ENCODE results near the gene CDC20. TPM values are rescaled to one million over a fixed set of nuclear protein-coding genes. Genes with fewer than 3 reads are reported as not detected.

The CDC20 gene
- polyA plus RNA-seq, 4 donors, result 3.8 to 62.2 (median 14.0) TPM

GRCh38 chr1:43404353-43404752 is 45.6 kb downstream of the CDC20 start:
- peaks cover 14 to 44% (median 16%) of the 10 kb centered on the region in 3 donors for H3K36me3 ChIP-seq (ENCODE audit: control insufficient read depth in 3 of 3, insufficient read depth in 2 of 3, low read depth in 1 of 3, low read length in 3 of 3)
- H3K27ac ChIP-seq (ENCODE audit: low read depth in 1 of 3, low read length in 2 of 3), result no peak overlapping the region
- H3K27me3 ChIP-seq (ENCODE audit: control insufficient read depth in 3 of 3, insufficient read depth in 3 of 3, low read length in 3 of 3), result no peaks in the 10 kb centered on the region
- FAIRE-seq (no peak), DNase-seq (no peak)
- no peak overlapping the region for H3K4me3 ChIP-seq (ENCODE audit: low read depth in 1 of 3, low read length in 3 of 3)
- peaks cover 3 to 20% (median 5%) of the 10 kb centered on the region in 3 donors for H3K4me1 ChIP-seq (ENCODE audit: control insufficient read depth in 3 of 3, insufficient read depth in 2 of 3, low read depth in 1 of 3, low read length in 2 of 3)
- H3K9me3 ChIP-seq (ENCODE audit: control insufficient read depth in 2 of 2, insufficient read depth in 1 of 2, low read depth in 1 of 2, low read length in 1 of 2), result no peaks in the 10 kb centered on the region
- 96 to 99% (median 97%) methylated on average over 6 of the region's 6 CpGs for WGBS, 3 donors

DNA sequence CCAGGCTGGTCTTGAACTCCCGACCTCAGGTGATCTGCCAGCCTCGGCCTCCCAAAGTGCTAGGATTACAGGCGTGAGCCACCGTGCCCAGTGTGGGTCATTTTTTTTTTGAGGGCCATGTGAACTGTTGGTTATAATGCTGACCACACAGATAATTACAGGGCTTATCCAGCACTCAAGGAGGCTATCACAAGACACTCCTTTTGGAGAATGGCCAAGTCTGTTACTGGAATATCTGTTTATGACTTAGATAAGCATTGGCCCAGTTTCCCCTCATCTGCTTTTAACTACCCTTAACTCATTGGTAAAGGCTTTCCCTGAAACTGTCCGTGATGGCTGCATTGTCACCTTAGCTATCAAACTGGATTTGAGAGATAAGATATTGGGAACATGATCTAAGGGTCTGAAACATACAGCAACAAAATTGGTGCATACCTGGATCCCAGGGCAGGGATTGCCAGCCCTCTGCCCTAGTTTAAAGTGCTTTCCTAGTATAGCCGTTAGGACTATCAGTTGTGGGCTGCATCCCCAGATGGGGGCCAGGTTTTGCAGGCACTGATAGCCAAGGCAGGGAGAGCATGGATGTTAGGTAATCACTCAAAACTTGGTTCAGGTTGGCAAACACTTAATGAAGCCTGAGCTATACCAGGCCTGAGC is 46.6 kb downstream of the CDC20 start:
- 30 to 61% (median 55%) methylated on average over 6 of the region's 6 CpGs for WGBS, 3 donors
- Histone ChIP-seq H3K27me3 (ENCODE audit: control insufficient read depth in 3 of 3, insufficient read depth in 3 of 3, low read length in 3 of 3) (no peaks in the 10 kb centered on the region), H3K4me3 (ENCODE audit: low read depth in 1 of 3, low read length in 3 of 3) (no peak overlapping the region), H3K27ac (ENCODE audit: low read depth in 1 of 3, low read length in 2 of 3) (peak overlapping the region in 1 of 3 donors; percentile 19), H3K9me3 (ENCODE audit: control insufficient read depth in 2 of 2, insufficient read depth in 1 of 2, low read depth in 1 of 2, low read length in 1 of 2) (no peaks in the 10 kb centered on the region), H3K4me1 (ENCODE audit: control insufficient read depth in 3 of 3, insufficient read depth in 2 of 3, low read depth in 1 of 3, low read length in 2 of 3) (peaks cover 3 to 20% (median 5%) of the 10 kb centered on the region in 3 donors), H3K36me3 (ENCODE audit: control insufficient read depth in 3 of 3, insufficient read depth in 2 of 3, low read depth in 1 of 3, low read length in 3 of 3) (peaks cover 14 to 44% (median 16%) of the 10 kb centered on the region in 3 donors)
- DNase-seq (peak; percentile 84 to 85), FAIRE-seq (no peak)

- H3K36me3 ChIP-seq (ENCODE audit: control insufficient read depth in 3 of 3, insufficient read depth in 2 of 3, low read depth in 1 of 3, low read length in 3 of 3), result peaks cover 14 to 44% (median 16%) of the 10 kb centered on the region in 3 donors
- no peak overlapping the region for H3K4me3 ChIP-seq (ENCODE audit: low read depth in 1 of 3, low read length in 3 of 3)
- no peaks in the 10 kb centered on the region for H3K9me3 ChIP-seq (ENCODE audit: control insufficient read depth in 2 of 2, insufficient read depth in 1 of 2, low read depth in 1 of 2, low read length in 1 of 2)
- H3K27ac ChIP-seq (ENCODE audit: low read depth in 1 of 3, low read length in 2 of 3), result peak overlapping the region in 1 of 3 donors; percentile 19
- H3K27me3 ChIP-seq (ENCODE audit: control insufficient read depth in 3 of 3, insufficient read depth in 3 of 3, low read length in 3 of 3), result no peaks in the 10 kb centered on the region
- FAIRE-seq (no peak), DNase-seq (peak in 1 of 2 donors; percentile 12)
- peaks cover 3 to 20% (median 5%) of the 10 kb centered on the region in 3 donors for H3K4me1 ChIP-seq (ENCODE audit: control insufficient read depth in 3 of 3, insufficient read depth in 2 of 3, low read depth in 1 of 3, low read length in 2 of 3)
- 31 to 68% (median 50%) methylated on average over 2 of the region's 2 CpGs for WGBS, 3 donors
These were observed 47.1 kb downstream of the CDC20 start for GRCh38 chr1:43405876-43406234.

DNA sequence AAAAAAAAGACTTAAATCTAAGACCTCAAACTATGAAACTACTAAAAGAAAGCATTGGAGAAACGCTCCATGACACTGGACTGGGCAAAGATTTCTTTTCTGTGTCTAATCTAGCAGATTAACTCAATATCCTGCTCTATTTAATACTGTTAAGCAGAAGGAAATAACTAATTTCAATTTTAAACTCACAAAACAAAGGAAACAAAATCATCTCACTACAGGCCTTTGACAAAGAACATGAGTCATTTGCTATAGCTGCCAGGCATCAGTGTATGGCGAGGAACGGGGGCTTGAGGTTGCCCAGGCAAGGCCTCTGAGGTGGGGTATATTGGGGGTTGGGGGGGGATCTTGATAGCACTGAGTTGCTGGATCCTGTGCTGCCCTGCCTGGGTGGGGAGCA is 51.8 kb downstream of the CDC20 start:
- Histone ChIP-seq H3K27me3 (ENCODE audit: control insufficient read depth in 3 of 3, insufficient read depth in 3 of 3, low read length in 3 of 3) (no peaks in the 10 kb centered on the region), H3K9me3 (ENCODE audit: control insufficient read depth in 2 of 2, insufficient read depth in 1 of 2, low read depth in 1 of 2, low read length in 1 of 2) (no peaks in the 10 kb centered on the region), H3K27ac (ENCODE audit: low read depth in 1 of 3, low read length in 2 of 3) (no peak overlapping the region), H3K36me3 (ENCODE audit: control insufficient read depth in 3 of 3, insufficient read depth in 2 of 3, low read depth in 1 of 3, low read length in 3 of 3) (peaks cover 6 to 38% (median 8%) of the 10 kb centered on the region in 3 donors), H3K4me1 (ENCODE audit: control insufficient read depth in 3 of 3, insufficient read depth in 2 of 3, low read depth in 1 of 3, low read length in 2 of 3) (peaks cover 0 to 14% (median under 1%) of the 10 kb centered on the region in 3 donors), H3K4me3 (ENCODE audit: low read depth in 1 of 3, low read length in 3 of 3) (no peak overlapping the region)
- 84 to 94% (median 92%) methylated on average over 3 of the region's 3 CpGs for WGBS, 3 donors
- FAIRE-seq (no peak), DNase-seq (no peak)

Other genes with a start within 250 kb of the CDC20 start
- 10 to 100 TPM; 31.3 to 78.6 (median 44.5) TPM for gene EBNA1BP2, start 186.7 kb upstream of the CDC20 start, polyA plus RNA-seq
- gene CFAP57, start 186.7 kb upstream of the CDC20 start, polyA plus RNA-seq, result under 1 TPM in 2 of 4 donors, not detected in 2; 0.03 to 0.31 TPM
- gene TMEM125, start 89.0 kb upstream of the CDC20 start, polyA plus RNA-seq, result 10 to 100 TPM; 38.3 to 94.3 (median 68.5) TPM
- gene C1orf210, start 73.4 kb upstream of the CDC20 start, polyA plus RNA-seq, result 10 to 100 TPM; 24.7 to 69.8 (median 55.9) TPM
- 10 to 100 TPM in 2 of 4 donors, under 1 TPM in 2; 0.45 to 27.3 (median 6.2) TPM for gene TIE1, start 58.0 kb upstream of the CDC20 start, polyA plus RNA-seq
- gene MPL, start 21.2 kb upstream of the CDC20 start, polyA plus RNA-seq, result under 1 TPM in 1 of 4 donors, not detected in 3; 0.16 TPM
- gene ELOVL1, start 9.0 kb downstream of the CDC20 start, polyA plus RNA-seq, result 100 to 1,000 TPM in 1 of 4 donors, 10 to 100 TPM in 3; 60.6 to 105 (median 71.1) TPM
- gene MED8, start 30.8 kb downstream of the CDC20 start, polyA plus RNA-seq, result 10 to 100 TPM; 36.5 to 40.3 (median 37.7) TPM
- 10 to 100 TPM in 3 of 4 donors, 1 to 10 TPM in 1; 8.9 to 23.7 (median 19.0) TPM for gene SZT2, start 30.9 kb downstream of the CDC20 start, polyA plus RNA-seq
- 100 to 1,000 TPM in 2 of 4 donors, 10 to 100 TPM in 2; 42.6 to 234 (median 139) TPM for gene HYI, start 95.0 kb downstream of the CDC20 start, polyA plus RNA-seq
- 100 to 1,000 TPM in 1 of 4 donors, 10 to 100 TPM in 3; 77.0 to 255 (median 83.2) TPM for gene PTPRF, start 171.9 kb downstream of the CDC20 start, polyA plus RNA-seq

All from small intestine (tissue), 7 donors.